Stimulated activated CD4-positive, alpha-beta T cell treated with anti-CD3 and anti-CD28 coated beads, TNF-alpha, amount 100 ng/mL, for 1 hour (primary cell): Measurements from ENCODE around the gene FXN.

Experiments used
- DNase-seq, 3 donors: peaks; one replicate each; pipeline ENCODE4 v3.0.0-alpha.2; 2020; ENCODE audit warnings: low read depth in 3 of 3, low spot score in 1 of 3

The FXN gene

GRCh38 chr9:69137311-69137710 lies 101.8 kb downstream of the FXN start:
- DNase-seq, result no peak

GRCh38 chr9:69139596-69139995 lies 104.0 kb downstream of the FXN start:
- no peak for DNase-seq

GRCh38 chr9:69140123-69140735 lies 104.7 kb downstream of the FXN start:
- no peak for DNase-seq

GRCh38 chr9:69141851-69142250 lies 106.3 kb downstream of the FXN start:
- DNase-seq, result no peak

GRCh38 chr9:69143291-69143690 lies 107.7 kb downstream of the FXN start:
- no peak for DNase-seq

- DNase-seq, result no peak
Observed at GRCh38 chr9:69145144-69145715, 109.7 kb downstream of the FXN start.

- no peak for DNase-seq
Observed at GRCh38 chr9:69147041-69147834, 111.7 kb downstream of the FXN start.

GRCh38 chr9:69149321-69149807 lies 113.8 kb downstream of the FXN start:
- no peak for DNase-seq
